ENCODE measurements around the gene KLHL29. TPM values are rescaled to one million over a fixed set of nuclear protein-coding genes. Genes with fewer than 3 reads are reported as not detected.
A peak's percentile ranks its signal among the peaks of the same experiment; 100 is the strongest.

KLHL29 gene
- polyA plus RNA-seq, 3 donors, result 0.03 TPM; not detected in 2

- intact Hi-C loops (cut with micrococcal nuclease), result no loop called here
- H3K79me2 ChIP-seq (ENCODE audit: insufficient read depth, low read length), result no peaks in the 10 kb centered on the region
- H3K4me2 ChIP-seq (replicated peaks; ENCODE audit: extremely low read depth, low read length, poor library complexity, severe bottlenecking), result no peak overlapping the region
- no peak overlapping the region for H3K4me3 ChIP-seq (replicated peaks in 1 of 3; ENCODE audit: low read depth in 2 of 3, low read length in 3 of 3)
- H3K4me1 Mint-ChIP-seq, result peaks cover 4% of the 10 kb centered on the region
- peak overlapping the region in 1 of 2 donors; percentile 33 for H3K4me3 Mint-ChIP-seq
- DNase-seq, result no peak
- no peaks in the 10 kb centered on the region for H3K36me3 Mint-ChIP-seq
- TF ChIP-seq CTCF (IDR thresholded peaks at IDR 0.05), result no peak
- no peaks in the 10 kb centered on the region for H3K36me3 ChIP-seq (replicated peaks in 1 of 2; ENCODE audit: control insufficient read depth in 1 of 2, insufficient read depth in 2 of 2, low read length in 2 of 2)
- 97% methylated on average over 2 of the region's 4 CpGs for WGBS (ENCODE audit: insufficient coverage)
- peaks cover 0 to 2% (median 0%) of the 10 kb centered on the region in 7 donors for H3K9me3 Mint-ChIP-seq
- H2AFZ ChIP-seq (ENCODE audit: insufficient read depth, low read depth, low read length, poor library complexity, severe bottlenecking), result no peak overlapping the region
- H3K4me1 ChIP-seq (ENCODE audit: control insufficient read depth in 1 of 2, insufficient read depth in 2 of 2, low read length in 2 of 2), result no peaks in the 10 kb centered on the region
- H3K27ac Mint-ChIP-seq, result no peak overlapping the region
- no peak overlapping the region for H3K27ac ChIP-seq (ENCODE audit: low read depth in 1 of 2, low read length in 2 of 2)
- no peak overlapping the region for H3K9ac ChIP-seq (ENCODE audit: insufficient read depth, low read length, poor library complexity, severe bottlenecking)
- peaks cover 6 to 48% (median 11%) of the 10 kb centered on the region in 3 donors for H3K27me3 Mint-ChIP-seq (ENCODE audit: low read depth in 3 of 3)
- no peaks in the 10 kb centered on the region for H4K20me1 ChIP-seq (ENCODE audit: insufficient read depth, low read length)
- H3K9me3 ChIP-seq (replicated peaks in 1 of 2; ENCODE audit: control insufficient read depth in 1 of 2, insufficient read depth in 1 of 2, low read length in 2 of 2), result no peaks in the 10 kb centered on the region
- peaks cover 7 to 26% of the 10 kb centered on the region in 2 donors for H3K27me3 ChIP-seq (ENCODE audit: control insufficient read depth in 2 of 2, insufficient read depth in 2 of 2, low read length in 2 of 2)
These were observed 12.5 kb downstream of the KLHL29 start for GRCh38 chr2:23397478-23397877.

GRCh38 chr2:23399674-23400261, 14.8 kb downstream of the KLHL29 start:
- TF ChIP-seq CTCF (IDR thresholded peaks at IDR 0.05), result no peak
- Histone ChIP-seq H3K9ac (ENCODE audit: insufficient read depth, low read length, poor library complexity, severe bottlenecking) (no peak overlapping the region), H3K4me2 (replicated peaks; ENCODE audit: extremely low read depth, low read length, poor library complexity, severe bottlenecking) (no peak overlapping the region), H4K20me1 (ENCODE audit: insufficient read depth, low read length) (no peaks in the 10 kb centered on the region), H3K27ac (ENCODE audit: low read depth in 1 of 2, low read length in 2 of 2) (no peak overlapping the region), H3K79me2 (ENCODE audit: insufficient read depth, low read length) (no peaks in the 10 kb centered on the region), H3K9me3 (replicated peaks in 1 of 2; ENCODE audit: control insufficient read depth in 1 of 2, insufficient read depth in 1 of 2, low read length in 2 of 2) (no peaks in the 10 kb centered on the region), H3K4me1 (ENCODE audit: control insufficient read depth in 1 of 2, insufficient read depth in 2 of 2, low read length in 2 of 2) (peaks cover 14% of the 10 kb centered on the region in 2 donors), H3K27me3 (ENCODE audit: control insufficient read depth in 2 of 2, insufficient read depth in 2 of 2, low read length in 2 of 2) (peaks cover 0 to 9% of the 10 kb centered on the region in 2 donors), H3K36me3 (replicated peaks in 1 of 2; ENCODE audit: control insufficient read depth in 1 of 2, insufficient read depth in 2 of 2, low read length in 2 of 2) (no peaks in the 10 kb centered on the region), H2AFZ (ENCODE audit: insufficient read depth, low read depth, low read length, poor library complexity, severe bottlenecking) (no peak overlapping the region), H3K4me3 (replicated peaks in 1 of 3; ENCODE audit: low read depth in 2 of 3, low read length in 3 of 3) (no peak overlapping the region)
- H3K36me3 Mint-ChIP-seq, result no peaks in the 10 kb centered on the region
- peak in 1 of 3 donors; percentile 55 for DNase-seq
- WGBS (ENCODE audit: insufficient coverage), result 64% methylated on average over 7 of the region's 10 CpGs
- peaks cover 18% of the 10 kb centered on the region for H3K4me1 Mint-ChIP-seq
- H3K4me3 Mint-ChIP-seq, result no peak overlapping the region
- peaks cover 3 to 29% (median 3%) of the 10 kb centered on the region in 3 donors for H3K27me3 Mint-ChIP-seq (ENCODE audit: low read depth in 3 of 3)
- no peak overlapping the region for H3K27ac Mint-ChIP-seq
- intact Hi-C loops (cut with micrococcal nuclease), result no loop called here
- peaks cover 0 to 2% (median 0%) of the 10 kb centered on the region in 7 donors for H3K9me3 Mint-ChIP-seq
